SU-DHL-6 (cell line): ENCODE data around the gene PNP.
"Not testable (repeated sequence)": the region's sequence is repeated elsewhere in the genome, so short reads cannot be mapped to it uniquely, and the experiment has no call there.

Experiments used
- H2AFZ ChIP-seq: fragments of 200-600 bp; sonication (generic); 2 replicates; pipeline ENCODE4 v1.6.1; 2014; ENCODE audit warnings: low read depth, mild to moderate bottlenecking, moderate library complexity, mixed read lengths, antibody characterized with exemption, low read length; ENCODE audit not compliant: severe bottlenecking
- H3F3A ChIP-seq: fragments of 200-600 bp; shearing (Covaris generic); 2 replicates; pipeline ENCODE4 v1.6.0; 2016; ENCODE audit warnings: antibody characterized with exemption, mild to moderate bottlenecking; ENCODE audit not compliant: insufficient read depth
- H3K27ac ChIP-seq: fragments of 200-600 bp; sonication (generic); 2 replicates; pipeline ENCODE4 v1.5.1; 2016; ENCODE audit warnings: low read depth, mild to moderate bottlenecking, low read length, moderate library complexity, mixed read lengths
- H3K27me3 ChIP-seq: fragments of 200-600 bp; sonication (generic), shearing (Covaris generic); 2 replicates; pipeline ENCODE4 v1.6.0; 2014; ENCODE audit warnings: mild to moderate bottlenecking, low read length
- H3K36me3 ChIP-seq: fragments of 200-600 bp; sonication (generic); 2 replicates; pipeline ENCODE4 v1.6.1; 2014; ENCODE audit warnings: mild to moderate bottlenecking, low read length, mixed read lengths
- H3K4me2 ChIP-seq: fragments of 300-600, 200-600 bp; shearing (Covaris generic), sonication (generic); 2 replicates; pipeline ENCODE4 v1.6.0; 2014; ENCODE audit warnings: low read length, low read depth, mild to moderate bottlenecking; ENCODE audit not compliant: poor library complexity, severe bottlenecking
- H3K4me3 ChIP-seq: fragments of 200-600 bp; sonication (generic); 2 replicates; pipeline ENCODE4 v1.5.1; 2014; ENCODE audit warnings: antibody characterized with exemption, low read length, mild to moderate bottlenecking, mixed read lengths; ENCODE audit not compliant: insufficient read depth, poor library complexity, severe bottlenecking
- H3K79me2 ChIP-seq: fragments of 200-600 bp; sonication (generic); 2 replicates; pipeline ENCODE4 v1.6.1; 2014; ENCODE audit warnings: mild to moderate bottlenecking, low read length, moderate library complexity; ENCODE audit not compliant: insufficient read depth
- H3K9ac ChIP-seq: fragments of 200-600 bp; sonication (generic); 2 replicates; pipeline ENCODE4 v1.7.0; 2014; ENCODE audit warnings: mild to moderate bottlenecking, low read length
- H3K9me2 ChIP-seq: fragments of 200-600 bp; sonication (generic); replicated peaks from 2 replicates; pipeline ENCODE4 v1.6.1; 2014; ENCODE audit warnings: low read length; ENCODE audit not compliant: insufficient read depth
- H3K9me3 ChIP-seq: fragments of 200-600 bp; sonication (generic); 2 replicates; pipeline ENCODE4 v1.6.1; 2014; ENCODE audit warnings: low read length, mixed read lengths; ENCODE audit not compliant: insufficient read depth
- H4K20me1 ChIP-seq: fragments of 200-600 bp; sonication (generic); 2 replicates; pipeline ENCODE4 v1.6.1; 2014; ENCODE audit warnings: low read depth, mild to moderate bottlenecking, antibody characterized with exemption, low read length, moderate library complexity, mixed read lengths
- EZH2phosphoT487 ChIP-seq: fragments of 200-600 bp; sonication (generic), shearing (Covaris generic); conservative IDR thresholded peaks from 2 replicates; pipeline ENCODE4 v1.6.1; 2018; ENCODE audit warnings: mild to moderate bottlenecking, antibody characterized with exemption, low read length, moderate library complexity, mixed read lengths
- TF ChIP-seq, protein P1 (sequence below): fragments of 200-600 bp; sonication (generic); IDR thresholded peaks from one replicate; pipeline ENCODE4 v1.5.1; 2017; ENCODE audit warnings: antibody characterized with exemption, mild to moderate bottlenecking, low read length, moderate library complexity; ENCODE audit not compliant: insufficient read depth, poor library complexity, severe bottlenecking

The PNP gene

DNA sequence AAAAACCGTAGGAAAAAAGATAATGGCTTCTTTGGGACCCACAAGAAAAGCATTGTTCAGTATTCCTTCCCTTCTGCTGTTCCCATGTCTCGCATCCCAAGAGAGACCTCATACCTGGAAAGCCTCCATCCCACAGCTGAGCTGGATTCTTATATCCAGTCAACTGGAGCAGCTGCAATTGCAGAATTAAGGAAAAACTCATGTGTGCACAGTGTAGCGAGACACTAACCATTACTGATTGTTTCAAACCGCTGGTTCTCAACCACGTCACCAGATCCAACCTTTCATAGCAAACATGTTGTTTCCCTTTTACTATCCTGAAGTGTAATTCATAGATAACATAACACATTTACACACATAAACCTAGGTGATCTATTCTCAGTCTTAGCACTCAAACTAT is 30.7 kb downstream of the PNP start:
- Histone ChIP-seq H3K9ac (no peak overlapping the region), H3F3A (no peaks in the 10 kb centered on the region), H4K20me1 (no peaks in the 10 kb centered on the region), H3K4me3 (no peak overlapping the region), H3K9me2 (no peaks in the 10 kb centered on the region), H3K4me2 (no peak overlapping the region), H3K36me3 (no peaks in the 10 kb centered on the region), H3K9me3 (no peaks in the 10 kb centered on the region), H3K27ac (no peak overlapping the region), H3K27me3 (no peaks in the 10 kb centered on the region; the same call in 1 of the 2 replicates), H3K79me2 (no peaks in the 10 kb centered on the region), H2AFZ (no peak overlapping the region)
- TF ChIP-seq, protein P1, sequence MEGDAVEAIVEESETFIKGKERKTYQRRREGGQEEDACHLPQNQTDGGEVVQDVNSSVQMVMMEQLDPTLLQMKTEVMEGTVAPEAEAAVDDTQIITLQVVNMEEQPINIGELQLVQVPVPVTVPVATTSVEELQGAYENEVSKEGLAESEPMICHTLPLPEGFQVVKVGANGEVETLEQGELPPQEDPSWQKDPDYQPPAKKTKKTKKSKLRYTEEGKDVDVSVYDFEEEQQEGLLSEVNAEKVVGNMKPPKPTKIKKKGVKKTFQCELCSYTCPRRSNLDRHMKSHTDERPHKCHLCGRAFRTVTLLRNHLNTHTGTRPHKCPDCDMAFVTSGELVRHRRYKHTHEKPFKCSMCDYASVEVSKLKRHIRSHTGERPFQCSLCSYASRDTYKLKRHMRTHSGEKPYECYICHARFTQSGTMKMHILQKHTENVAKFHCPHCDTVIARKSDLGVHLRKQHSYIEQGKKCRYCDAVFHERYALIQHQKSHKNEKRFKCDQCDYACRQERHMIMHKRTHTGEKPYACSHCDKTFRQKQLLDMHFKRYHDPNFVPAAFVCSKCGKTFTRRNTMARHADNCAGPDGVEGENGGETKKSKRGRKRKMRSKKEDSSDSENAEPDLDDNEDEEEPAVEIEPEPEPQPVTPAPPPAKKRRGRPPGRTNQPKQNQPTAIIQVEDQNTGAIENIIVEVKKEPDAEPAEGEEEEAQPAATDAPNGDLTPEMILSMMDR, result no peak
- TF ChIP-seq EZH2phosphoT487, result no peak

DNA sequence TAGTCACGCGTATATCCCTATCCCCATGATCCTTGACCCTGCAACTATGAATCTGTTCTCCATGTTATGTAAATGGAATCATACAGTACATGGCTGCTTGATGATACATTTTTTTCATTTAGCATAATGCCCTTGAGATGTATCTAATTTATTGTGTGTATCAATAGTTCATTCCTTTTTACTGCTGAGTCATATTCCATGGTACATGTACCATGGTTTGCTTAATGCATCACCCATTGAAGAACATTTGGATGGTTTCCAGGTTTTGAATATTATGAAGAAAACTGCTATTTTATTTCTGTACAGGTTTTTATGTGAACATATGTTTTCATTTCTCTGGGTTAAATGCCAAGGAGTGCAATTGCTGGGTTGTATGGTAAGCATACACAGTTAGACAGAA is 32.1 kb downstream of the PNP start:
- Histone ChIP-seq H3K27me3 (no peaks in the 10 kb centered on the region), H3K36me3 (no peaks in the 10 kb centered on the region), H3K9me2 (no peaks in the 10 kb centered on the region), H3K27ac (no peak overlapping the region), H2AFZ (no peak overlapping the region), H3K9ac (no peak overlapping the region), H3K9me3 (no peaks in the 10 kb centered on the region), H3K79me2 (no peaks in the 10 kb centered on the region), H4K20me1 (no peaks in the 10 kb centered on the region), H3K4me2 (no peak overlapping the region), H3F3A (no peaks in the 10 kb centered on the region), H3K4me3 (no peak overlapping the region)
- TF ChIP-seq, protein P1, result no peak
- no peak for TF ChIP-seq EZH2phosphoT487

DNA sequence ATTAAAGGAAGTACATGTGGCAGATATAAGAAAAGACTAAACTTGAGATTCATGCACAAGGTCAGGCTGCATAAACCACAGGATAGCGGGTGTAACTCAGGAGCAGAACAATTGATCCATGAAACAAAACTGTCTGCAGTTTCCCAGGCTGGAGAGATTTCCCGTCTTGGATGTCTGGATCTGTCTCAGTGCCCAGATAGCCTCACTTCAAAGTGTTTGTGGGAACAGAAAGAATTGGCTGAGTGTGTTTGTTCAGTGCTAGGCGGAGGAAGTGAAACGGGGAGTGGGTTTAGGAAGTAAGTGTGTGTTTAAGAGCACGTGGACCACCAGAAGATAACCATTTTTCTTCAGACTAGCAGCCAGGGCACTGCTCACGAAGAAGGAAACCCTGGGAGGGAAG is 34.7 kb downstream of the PNP start:
- Histone ChIP-seq H3K27me3 (no peaks in the 10 kb centered on the region), H3F3A (no peaks in the 10 kb centered on the region), H3K36me3 (no peaks in the 10 kb centered on the region), H4K20me1 (no peaks in the 10 kb centered on the region), H3K27ac (no peak overlapping the region), H3K4me3 (no peak overlapping the region), H3K9me3 (no peaks in the 10 kb centered on the region), H3K9me2 (no peaks in the 10 kb centered on the region), H3K79me2 (no peaks in the 10 kb centered on the region), H3K4me2 (no peak overlapping the region), H2AFZ (no peak overlapping the region), H3K9ac (no peak overlapping the region)
- TF ChIP-seq, protein P1, result no peak
- TF ChIP-seq EZH2phosphoT487, result no peak

DNA sequence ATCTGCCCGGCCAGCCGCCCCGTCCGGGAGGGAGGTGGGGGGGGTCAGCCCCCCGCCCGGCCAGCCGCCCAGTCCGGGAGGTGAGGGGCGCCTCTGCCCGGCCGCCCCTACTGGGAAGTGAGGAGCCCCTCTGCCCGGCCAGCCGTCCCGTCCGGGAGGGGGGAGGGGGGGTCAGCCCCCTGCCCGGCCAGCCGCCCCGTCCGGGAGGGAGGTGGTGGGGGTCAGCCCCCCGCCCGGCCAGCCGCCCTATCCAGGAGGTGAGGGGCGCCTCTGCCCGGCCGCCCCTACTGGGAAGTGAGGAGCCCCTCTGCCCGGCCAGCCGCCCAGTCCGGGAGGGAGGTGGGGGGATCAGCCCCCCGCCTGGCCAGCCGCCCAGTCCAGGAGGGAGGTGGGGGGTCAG is 37.1 kb downstream of the PNP start:
- not testable (repeated sequence) for H3F3A ChIP-seq

DNA sequence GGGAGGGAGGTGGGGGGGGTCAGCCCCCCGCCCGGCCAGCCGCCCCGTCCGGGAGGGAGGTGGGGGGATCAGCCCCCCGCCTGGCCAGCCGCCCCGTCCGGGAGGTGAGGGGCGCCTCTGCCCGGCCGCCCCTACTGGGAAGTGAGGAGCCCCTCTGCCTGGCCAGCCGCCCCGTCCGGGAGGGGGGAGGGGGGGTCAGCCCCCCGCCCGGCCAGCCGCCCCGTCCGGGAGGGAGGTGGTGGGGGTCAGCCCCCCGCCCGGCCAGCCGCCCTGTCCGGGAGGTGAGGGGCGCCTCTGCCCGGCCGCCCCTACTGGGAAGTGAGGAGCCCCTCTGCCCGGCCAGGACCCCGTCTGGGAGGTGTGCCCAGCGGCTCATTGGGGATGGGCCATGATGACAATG is 37.5 kb downstream of the PNP start:
- H3K79me2 ChIP-seq, H3K4me3 ChIP-seq, H4K20me1 ChIP-seq, H3K27ac ChIP-seq, H3K36me3 ChIP-seq, H3K9me3 ChIP-seq, H3K9me2 ChIP-seq, H3K9ac ChIP-seq, H3K27me3 ChIP-seq, H2AFZ ChIP-seq, H3K4me2 ChIP-seq, H3F3A ChIP-seq: not testable (repeated sequence)

More for the DNA sequence above, 37.1 kb downstream of the PNP start:
- H3K4me2 ChIP-seq, H3K4me3 ChIP-seq, H3K36me3 ChIP-seq, H2AFZ ChIP-seq, H3K9me3 ChIP-seq, H3K27me3 ChIP-seq, H3K9me2 ChIP-seq, H3K79me2 ChIP-seq, H3K9ac ChIP-seq, H4K20me1 ChIP-seq, H3K27ac ChIP-seq: not testable (repeated sequence)

DNA sequence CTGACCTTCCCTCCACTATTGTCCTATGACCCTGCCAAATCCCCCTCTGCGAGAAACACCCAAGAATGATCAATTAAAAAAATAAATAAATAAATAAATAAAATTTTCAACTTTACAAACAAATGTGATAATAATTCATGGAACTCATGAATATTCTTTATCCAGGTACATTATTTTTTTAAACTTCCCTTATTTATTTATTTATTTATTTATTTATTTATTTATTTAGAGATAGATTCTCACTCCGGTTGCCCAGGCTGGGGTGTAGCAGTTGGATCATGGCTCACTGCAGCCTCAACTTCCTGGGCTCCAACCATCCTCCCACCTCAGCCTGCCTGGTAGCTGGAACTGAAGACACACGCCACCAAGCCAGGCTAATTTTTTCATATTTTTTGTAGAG is 38.3 kb downstream of the PNP start:
- not testable (repeated sequence) for H3K27ac ChIP-seq, H3K9ac ChIP-seq, H3K79me2 ChIP-seq, H3K27me3 ChIP-seq, H3K36me3 ChIP-seq, H4K20me1 ChIP-seq, H3K4me3 ChIP-seq, H3F3A ChIP-seq, H3K9me2 ChIP-seq, H3K9me3 ChIP-seq, H2AFZ ChIP-seq, H3K4me2 ChIP-seq
